Adrenal gland (tissue), 12 donors: ENCODE data around the gene SLC2A13. TPM values are rescaled to one million over a fixed set of nuclear protein-coding genes. Genes with fewer than 3 reads are reported as not detected.
A peak's percentile ranks its signal among the peaks of the same experiment; 100 is the strongest.

ENCODE experiments used
- DNase-seq, 7 donors: peaks; one replicate each; pipeline ENCODE4 v3.0.0-alpha.2; 2019 to 2020
- H3K27ac ChIP-seq, 5 donors: fragments of 200-600 bp; sonication (generic) in 4 of 5; 1 replicate in 3 of 5; 2 replicates in 2 of 5; pipeline versions ENCODE4 v1.5.1 to v1.8.0; 2016 to 2020; ENCODE audit warnings: mild to moderate bottlenecking in 1 of 5
- H3K27me3 ChIP-seq: fragments of 200-600 bp; 2 replicates; pipeline ENCODE4 v1.8.0; 2021
- H3K36me3 ChIP-seq, 2 donors: fragments of 200-600 bp; replicated peaks in 1 of 2; 1 replicate in 1 of 2; 2 replicates in 1 of 2; pipeline versions ENCODE4 v1.5.1 to v1.8.0; 2018 to 2022
- H3K4me1 ChIP-seq, 2 donors: fragments of 200-600 bp; replicated peaks in 1 of 2; 1 replicate in 1 of 2; 2 replicates in 1 of 2; pipeline versions ENCODE4 v1.5.1 to v1.8.0; 2018 to 2021
- H3K4me3 ChIP-seq, 4 donors: fragments of 200-600 bp; sonication (generic) in 3 of 4; one replicate each; pipeline ENCODE4 v1.5.1; 2016 to 2018
- H3K9me3 ChIP-seq, 3 donors: fragments of 200-600 bp; sonication (generic) in 1 of 3; replicated peaks in 1 of 3; 1 replicate in 2 of 3; 2 replicates in 1 of 3; pipeline versions ENCODE4 v1.5.1 to v1.8.0; 2016 to 2021
- CTCF ChIP-seq, 6 experiments: fragments of 450-650 bp in 4 of 6; fragments of 200-600 bp in 2 of 6; sonication (generic) in 1 of 6; IDR thresholded peaks; 1 replicate in 5 of 6; 2 replicates in 1 of 6; pipeline versions ENCODE4 v1.5.1 to v1.8.0; 2016 to 2021; ENCODE audit warnings: antibody characterized with exemption in 6 of 6, mild to moderate bottlenecking in 2 of 6, moderate library complexity in 1 of 6
- POLR2A ChIP-seq, 2 donors: fragments of 450-650 bp; IDR thresholded peaks; one replicate each; pipeline ENCODE4 v1.6.1; 2017; ENCODE audit warnings: antibody characterized with exemption in 2 of 2, mild to moderate bottlenecking in 2 of 2, moderate library complexity in 1 of 2
- WGBS, 4 donors: extraction: QIAGEN DNeasy Blood & Tissue Kit in 2 of 4; methylation state at CpG; one replicate each; pipeline versions ENCODE4 v1.1.5 to v1.1.7; 2013 to 2017; 5-methylcytosine and 5-hydroxymethylcytosine counted together
- intact Hi-C, 2 donors: fragments of 100-400 bp; cut with DNase I; formaldehyde crosslinking; loops; one replicate each; pipeline versions ENCODE4 v1.14.1 to v1.15.0; 2022 to 2023
- polyA plus RNA-seq, 3 donors: library from polyadenylated mRNA; stranded (reverse); fragments of 200-250 nt in 2 of 3; fragments of 350-450 nt in 1 of 3; fragmentation: Illumina TruSeq in 1 of 3; extraction: RNeasy Lipid Tissue Mini Kit (QIAGEN cat#74804) in 1 of 3; gene quantifications; one replicate each; pipeline ENCODE4 v1.2.3, GENCODE V29; 2013 to 2014
- total RNA-seq, 9 donors: library from RNA; depleted of rRNA in 4 of 9; stranded (reverse); fragments of >200 nt in 4 of 9; fragments of 120-200 nt in 1 of 9; fragmentation: NEBNext Ultra II Directional in 1 of 9; extraction: Animal tissue kit (Norgen Biotek cat#: 25700) in 1 of 9; gene quantifications; one replicate each; pipeline versions ENCODE4 v1.1.0 to v1.2.4, GENCODE V29; 2013 to 2023
- donor health status: healthy with polysubstance abuse.
- donor health status: Bipolar disorder and iron deficiency.
- donor health status: DM: yes; HTN: yes; CAD: no.
- donor health status: DM: no; HTN: no; CAD: no.
- donor health status: DM: no; HTN: no; CAD: no.
- donor health status: DM: yes; HTN: yes; CAD: no.

SLC2A13 gene
- total and polyA plus RNA-seq, 12 donors = 3.5 to 49.1 (median 27.0) TPM

- no peak overlapping the region for H3K27ac ChIP-seq
- DNase-seq = peak; percentile 19 to 80 (median 40)
- H3K27me3 ChIP-seq = no peaks in the 10 kb centered on the region
- H3K36me3 ChIP-seq = no peaks in the 10 kb centered on the region
- H3K9me3 ChIP-seq = no peaks in the 10 kb centered on the region
- H3K4me3 ChIP-seq = no peak overlapping the region
- TF ChIP-seq POLR2A (IDR thresholded peaks at IDR 0.05) (no peak), CTCF (IDR thresholded peaks at IDR 0.05) (peak; percentile 55 to 89 (median 67))
- intact Hi-C loops = loop anchor here (10.0 kb wide), 2 partner anchors 72 to 162 kb away; partner anchors contain the start of gene LRRK2 (in 1 of the 2)
- H3K4me1 ChIP-seq = peaks cover 0 to under 1% of the 10 kb centered on the region in 2 donors
- 42 to 48% (median 44%) methylated on average over 4 of the region's 4 CpGs for WGBS, 4 donors
These were observed 47.0 kb upstream of the SLC2A13 start for GRCh38 chr12:40152783-40153383.

GRCh38 chr12:40149673-40150260 lies 43.9 kb upstream of the SLC2A13 start:
- no peaks in the 10 kb centered on the region for H3K36me3 ChIP-seq
- TF ChIP-seq POLR2A (IDR thresholded peaks at IDR 0.05) = no peak
- no peak for TF ChIP-seq CTCF (IDR thresholded peaks at IDR 0.05)

GRCh38 chr12:40146800-40147797 lies 41.2 kb upstream of the SLC2A13 start:
- peak in 6 of 7 donors; percentile 10 to 61 (median 31) for DNase-seq
- Histone ChIP-seq H3K9me3 (no peaks in the 10 kb centered on the region), H3K36me3 (no peaks in the 10 kb centered on the region), H3K4me1 (no peaks in the 10 kb centered on the region), H3K4me3 (no peak overlapping the region), H3K27me3 (no peaks in the 10 kb centered on the region), H3K27ac (no peak overlapping the region)
- intact Hi-C loops = no loop called here
- TF ChIP-seq CTCF (IDR thresholded peaks at IDR 0.05) = no peak
- TF ChIP-seq POLR2A (IDR thresholded peaks at IDR 0.05) = no peak
- 62 to 78% (median 70%) methylated on average over 10 of the region's 10 CpGs for WGBS, 4 donors

More at GRCh38 chr12:40149673-40150260, 43.9 kb upstream of the SLC2A13 start:
- 76 to 90% (median 84%) methylated on average over 1 of the region's 1 CpG for WGBS, 4 donors
- no peaks in the 10 kb centered on the region for H3K9me3 ChIP-seq
- intact Hi-C loops = loop anchor here (10.0 kb wide), 2 partner anchors 75 to 165 kb away; partner anchors contain the start of gene LRRK2 (in 1 of the 2)
- no peak for DNase-seq
- H3K27me3 ChIP-seq = no peaks in the 10 kb centered on the region
- H3K27ac ChIP-seq = no peak overlapping the region
- H3K4me3 ChIP-seq = no peak overlapping the region
- H3K4me1 ChIP-seq = no peaks in the 10 kb centered on the region

- Histone ChIP-seq H3K9me3 (no peaks in the 10 kb centered on the region), H3K27ac (no peak overlapping the region), H3K27me3 (no peaks in the 10 kb centered on the region), H3K36me3 (no peaks in the 10 kb centered on the region), H3K4me1 (no peaks in the 10 kb centered on the region), H3K4me3 (no peak overlapping the region)
- no peak for TF ChIP-seq POLR2A (IDR thresholded peaks at IDR 0.05)
- no peak for TF ChIP-seq CTCF (IDR thresholded peaks at IDR 0.05)
- DNase-seq = peak in 1 of 7 donors; percentile 28
- intact Hi-C loops = no loop called here
- WGBS, 4 donors = 67 to 83% (median 77%) methylated on average over 1 of the region's 1 CpG
These were observed 40.0 kb upstream of the SLC2A13 start for GRCh38 chr12:40145896-40146295.
